Psoas muscle (tissue), 8 donors: ENCODE results near the gene CDK1. TPM values are rescaled to one million over a fixed set of nuclear protein-coding genes. Genes with fewer than 3 reads are reported as not detected.

Experiments used
- ATAC-seq, 4 donors: fragments of 200-7000 bp; cut with Tn5 transposase; one replicate each; pipeline ENCODE4 v1.9.1; 2020; ENCODE audit warnings: moderate library complexity in 3 of 4, mild to moderate bottlenecking in 2 of 4
- DNase-seq, 2 donors: peaks; one replicate each; pipeline ENCODE4 v3.0.0-alpha.2; 2020
- H3K27ac ChIP-seq: fragments of 200-600 bp; one replicate; pipeline ENCODE4 v1.8.0; 2022
- H3K27me3 ChIP-seq, 3 donors: fragments of 200-600 bp in 1 of 3; one replicate each; pipeline versions ENCODE4 v1.6.1 to v1.8.0; 2013 to 2022; ENCODE audit warnings: low read length in 2 of 3, mild to moderate bottlenecking in 2 of 3, moderate library complexity in 1 of 3; ENCODE audit not compliant: insufficient read depth in 3 of 3
- H3K36me3 ChIP-seq, 2 donors: fragments of 200-600 bp in 1 of 2; one replicate each; pipeline versions ENCODE4 v1.6.1 to v1.8.0; 2013 to 2022; ENCODE audit warnings: low read depth in 1 of 2, mild to moderate bottlenecking in 1 of 2, moderate library complexity in 1 of 2; ENCODE audit not compliant: insufficient read depth in 1 of 2
- H3K4me1 ChIP-seq: fragments of 200-600 bp; one replicate; pipeline ENCODE4 v1.8.0; 2022
- H3K4me3 ChIP-seq: fragments of 200-600 bp; one replicate; pipeline ENCODE4 v1.8.0; 2022; ENCODE audit warnings: mild to moderate bottlenecking
- H3K9me3 ChIP-seq: fragments of 200-600 bp; one replicate; pipeline ENCODE4 v1.8.0; 2022
- WGBS, 3 donors: extraction: QIAGEN DNeasy Blood & Tissue Kit; methylation state at CpG; one replicate each; pipeline versions ENCODE4 v1.1.6 to v1.1.7; 2013; 5-methylcytosine and 5-hydroxymethylcytosine counted together
- intact Hi-C, 2 donors: fragments of 100-400 bp; cut with DNase I; formaldehyde crosslinking; loops; one replicate each; pipeline versions ENCODE4 v1.11.0 to v1.14.2; 2022
- polyA plus RNA-seq, 3 donors: library from polyadenylated mRNA; stranded (reverse); fragments of 200-250 nt; gene quantifications; one replicate each; pipeline ENCODE4 v1.2.3, GENCODE V29; 2013
- total RNA-seq, 4 donors: library from RNA; stranded (reverse); fragmentation: NEBNext Ultra II Directional in 2 of 4; extraction: Animal tissue kit (Norgen Biotek cat#: 25700) in 2 of 4; gene quantifications; one replicate each; pipeline versions ENCODE4 v1.2.1 to v1.2.4, GENCODE V29; 2021 to 2023
- TF ChIP-seq, protein P1 (sequence below): fragments of 200-600 bp; IDR thresholded peaks from one replicate; pipeline ENCODE4 v1.8.0; 2022; ENCODE audit warnings: antibody characterized with exemption
- donor health status: healthy with polysubstance abuse.
- donor health status: DM: no; HTN: no; CAD: no; lungs with moderate emphysema.
- donor health status: Bipolar disorder and iron deficiency.
- donor health status: healthy.
- donor health status: DM: yes; HTN: yes; CAD: no.
- donor health status: DM: no; HTN: no; CAD: no.
- donor health status: DM: no; HTN: no; CAD: no.
- donor health status: DM: yes; HTN: yes; CAD: no.

Gene CDK1
- total and polyA plus RNA-seq, 7 donors: 0.44 to 1.5 (median 0.60) TPM

DNA sequence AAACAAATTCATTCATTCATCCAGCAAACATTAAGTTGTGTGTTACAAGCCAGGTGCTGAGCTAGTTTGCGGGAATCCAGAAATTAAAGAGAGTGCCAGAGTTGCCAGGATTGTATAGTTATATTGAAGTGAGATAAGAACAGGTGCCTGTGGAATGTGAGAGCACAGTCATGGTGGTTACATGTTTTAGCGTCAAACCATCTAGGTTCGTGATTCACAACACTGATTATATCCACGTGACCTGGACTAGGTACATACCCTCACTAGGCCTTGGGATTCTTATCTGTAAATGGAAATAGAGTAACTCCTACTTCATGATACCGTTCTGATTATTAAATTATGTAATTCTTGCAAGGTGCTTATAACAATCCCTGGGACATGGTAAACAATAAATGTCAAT, 24.5 kb upstream of the CDK1 start:
- Histone ChIP-seq H3K4me3 (no peak overlapping the region), H3K4me1 (no peaks in the 10 kb centered on the region), H3K9me3 (no peaks in the 10 kb centered on the region), H3K27me3 (peaks cover 0 to 3% (median 0%) of the 10 kb centered on the region in 3 donors), H3K36me3 (no peaks in the 10 kb centered on the region), H3K27ac (no peak overlapping the region)
- WGBS, 3 donors: 91 to 96% (median 93%) methylated on average over 5 of the region's 5 CpGs
- no peak for ATAC-seq
- intact Hi-C loops: no loop called here
- no peak for DNase-seq
- TF ChIP-seq, protein P1, sequence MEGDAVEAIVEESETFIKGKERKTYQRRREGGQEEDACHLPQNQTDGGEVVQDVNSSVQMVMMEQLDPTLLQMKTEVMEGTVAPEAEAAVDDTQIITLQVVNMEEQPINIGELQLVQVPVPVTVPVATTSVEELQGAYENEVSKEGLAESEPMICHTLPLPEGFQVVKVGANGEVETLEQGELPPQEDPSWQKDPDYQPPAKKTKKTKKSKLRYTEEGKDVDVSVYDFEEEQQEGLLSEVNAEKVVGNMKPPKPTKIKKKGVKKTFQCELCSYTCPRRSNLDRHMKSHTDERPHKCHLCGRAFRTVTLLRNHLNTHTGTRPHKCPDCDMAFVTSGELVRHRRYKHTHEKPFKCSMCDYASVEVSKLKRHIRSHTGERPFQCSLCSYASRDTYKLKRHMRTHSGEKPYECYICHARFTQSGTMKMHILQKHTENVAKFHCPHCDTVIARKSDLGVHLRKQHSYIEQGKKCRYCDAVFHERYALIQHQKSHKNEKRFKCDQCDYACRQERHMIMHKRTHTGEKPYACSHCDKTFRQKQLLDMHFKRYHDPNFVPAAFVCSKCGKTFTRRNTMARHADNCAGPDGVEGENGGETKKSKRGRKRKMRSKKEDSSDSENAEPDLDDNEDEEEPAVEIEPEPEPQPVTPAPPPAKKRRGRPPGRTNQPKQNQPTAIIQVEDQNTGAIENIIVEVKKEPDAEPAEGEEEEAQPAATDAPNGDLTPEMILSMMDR: no peak

DNA sequence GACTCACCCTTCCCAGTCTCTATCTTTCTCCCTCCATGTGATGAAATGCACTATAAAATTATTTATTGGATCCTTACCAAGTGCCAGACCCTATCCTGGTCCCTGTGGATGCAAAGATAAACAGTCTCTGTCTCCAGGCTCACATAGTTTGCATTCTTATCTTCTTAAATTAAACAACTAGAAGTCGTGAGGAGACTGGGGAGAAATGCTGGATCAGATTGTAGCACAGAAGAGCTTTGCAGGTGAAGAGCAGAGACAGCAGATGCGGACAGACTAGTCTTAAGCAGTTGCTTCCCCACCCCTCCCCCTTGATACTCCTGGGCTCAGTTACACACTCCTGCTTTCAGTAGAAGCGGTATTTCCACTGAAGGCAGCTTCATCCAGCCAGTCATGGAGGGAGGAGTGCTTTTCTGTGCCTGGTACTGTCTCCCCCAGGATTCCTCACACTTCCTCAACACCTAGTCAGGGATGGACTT, 20.8 kb upstream of the CDK1 start:
- 23 to 42% (median 28%) methylated on average over 3 of the region's 3 CpGs for WGBS, 3 donors
- H3K36me3 ChIP-seq: no peaks in the 10 kb centered on the region
- H3K4me1 ChIP-seq: no peaks in the 10 kb centered on the region
- DNase-seq (no peak), ATAC-seq (no peak)
- no peak overlapping the region for H3K4me3 ChIP-seq
- H3K27me3 ChIP-seq: peaks cover 0 to 3% (median 0%) of the 10 kb centered on the region in 3 donors
- no peaks in the 10 kb centered on the region for H3K9me3 ChIP-seq
- intact Hi-C loops: no loop called here
- no peak overlapping the region for H3K27ac ChIP-seq
- TF ChIP-seq, protein P1: no peak

DNA sequence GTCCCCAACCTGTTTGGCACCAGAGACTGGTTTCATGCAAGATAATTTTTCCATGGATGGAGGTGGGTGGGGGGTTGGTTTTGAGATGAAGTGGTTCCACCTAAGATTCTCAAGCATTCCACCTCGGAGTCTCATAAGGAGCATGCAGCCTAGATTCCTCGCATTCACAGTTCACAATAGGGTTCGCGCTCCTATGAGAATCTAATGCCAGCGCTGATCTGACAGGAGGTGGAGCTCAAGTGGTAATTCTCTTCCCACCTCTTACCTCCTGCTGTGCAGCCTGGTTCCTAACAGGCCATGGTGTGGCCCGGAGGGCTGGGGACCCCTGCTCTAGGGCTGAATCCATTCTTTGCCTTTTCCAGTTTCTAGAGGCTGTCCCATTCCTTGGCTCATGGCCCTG, 19.1 kb upstream of the CDK1 start:
- H3K4me3 ChIP-seq: no peak overlapping the region
- ATAC-seq (no peak), DNase-seq (no peak)
- H3K27me3 ChIP-seq: peaks cover 0 to 3% (median 0%) of the 10 kb centered on the region in 3 donors
- intact Hi-C loops: no loop called here
- WGBS, 3 donors: 81 to 92% (median 84%) methylated on average over 6 of the region's 6 CpGs
- no peaks in the 10 kb centered on the region for H3K4me1 ChIP-seq
- no peaks in the 10 kb centered on the region for H3K36me3 ChIP-seq
- H3K9me3 ChIP-seq: no peaks in the 10 kb centered on the region
- TF ChIP-seq, protein P1: no peak
- no peak overlapping the region for H3K27ac ChIP-seq

DNA sequence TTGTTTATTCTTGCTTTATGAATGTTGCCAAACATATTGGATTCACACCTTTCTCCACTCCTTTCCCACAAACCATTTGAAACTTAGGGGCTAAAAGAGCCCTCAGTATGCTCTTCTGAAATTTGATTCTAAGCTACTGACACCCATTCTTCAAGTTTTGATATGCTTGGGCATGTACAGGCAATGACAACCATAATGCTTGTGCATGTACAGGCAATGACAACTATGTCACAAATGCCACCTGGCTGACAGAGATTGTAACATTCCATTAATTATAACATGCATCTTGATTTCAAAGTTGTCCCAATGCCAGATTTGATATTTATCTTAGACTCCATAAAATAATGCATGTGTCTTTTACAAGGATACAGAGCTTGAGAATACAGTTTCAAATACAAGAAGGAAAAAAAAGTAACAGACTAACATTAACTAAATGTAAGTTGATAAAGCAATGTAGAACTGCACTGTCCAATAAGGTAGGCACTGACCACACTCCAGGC, 17.5 kb upstream of the CDK1 start:
- Histone ChIP-seq H3K27ac (no peak overlapping the region), H3K36me3 (no peaks in the 10 kb centered on the region), H3K4me3 (no peak overlapping the region), H3K9me3 (no peaks in the 10 kb centered on the region), H3K27me3 (peaks cover 0 to 3% (median 0%) of the 10 kb centered on the region in 3 donors), H3K4me1 (no peaks in the 10 kb centered on the region)
- intact Hi-C loops: no loop called here
- no peak for ATAC-seq
- TF ChIP-seq, protein P1: no peak
- no peak for DNase-seq

DNA sequence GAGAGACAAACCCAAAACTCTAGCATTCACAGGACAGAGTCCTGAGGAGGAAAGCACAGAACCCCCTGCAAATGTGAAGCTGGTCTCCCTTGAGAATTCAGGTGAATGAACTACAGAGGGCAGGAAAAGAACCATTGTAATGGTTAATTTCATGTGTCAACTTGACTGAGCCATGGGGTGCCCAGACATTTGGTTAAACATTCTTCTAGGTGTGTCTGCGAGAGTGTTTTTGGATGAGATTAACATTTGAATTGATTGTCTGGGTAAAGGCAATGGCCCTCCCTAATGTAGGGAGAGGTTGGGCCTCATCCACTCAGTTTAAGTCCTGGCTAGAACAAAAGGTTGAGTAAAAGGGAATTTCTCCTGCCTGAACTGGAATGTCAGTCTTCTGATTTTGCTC, 15.7 kb upstream of the CDK1 start:
- intact Hi-C loops: no loop called here
- no peak for DNase-seq
- Histone ChIP-seq H3K36me3 (no peaks in the 10 kb centered on the region), H3K9me3 (no peaks in the 10 kb centered on the region), H3K27ac (no peak overlapping the region), H3K27me3 (no peaks in the 10 kb centered on the region), H3K4me1 (no peaks in the 10 kb centered on the region), H3K4me3 (no peak overlapping the region)
- TF ChIP-seq, protein P1: no peak
- no peak for ATAC-seq
- 82 to 96% (median 95%) methylated on average over 1 of the region's 1 CpG for WGBS, 3 donors
